Activated T-helper 2 cell treated with anti-CD3 and anti-CD28 coated beads, Interferon-gamma antibody, Interleukin-2, Interleukin-4, amounts not matched to agents 10 μg/mL and 5 μg/mL and 100 μg/mL, durations not matched to agents 14 hours and 24 hours and 36 hours (primary cell): Measurements from ENCODE around the gene STPG3. TPM values are rescaled to one million over a fixed set of nuclear protein-coding genes. Genes with fewer than 3 reads are reported as not detected.
A peak's percentile ranks its signal among the peaks of the same experiment; 100 is the strongest.

Source experiments
- DNase-seq: peaks from one replicate; pipeline ENCODE4 v3.0.0; 2021; ENCODE audit warnings: low spot score
- H3K27ac Mint-ChIP-seq: one replicate; pipeline ENCODE4 v1.8.0; 2021; ENCODE audit warnings: mixed read lengths
- H3K27me3 Mint-ChIP-seq: one replicate; pipeline ENCODE4 v1.8.0; 2021; ENCODE audit warnings: low read depth, mixed read lengths
- H3K36me3 Mint-ChIP-seq: one replicate; pipeline ENCODE4 v1.8.0; 2021; ENCODE audit warnings: low read depth, mixed read lengths
- H3K4me1 Mint-ChIP-seq: one replicate; pipeline ENCODE4 v1.8.0; 2021; ENCODE audit warnings: low read depth, mixed read lengths
- H3K4me3 Mint-ChIP-seq: one replicate; pipeline ENCODE4 v1.8.0; 2021; ENCODE audit warnings: low read depth, mild to moderate bottlenecking, moderate library complexity, mixed read lengths
- H3K9me3 Mint-ChIP-seq: one replicate; pipeline ENCODE4 v1.8.0; 2021; ENCODE audit warnings: mixed read lengths
- intact Hi-C: fragments of 100-400 bp; cut with micrococcal nuclease; formaldehyde crosslinking; loops from one replicate; pipeline ENCODE4 v1.15.1; 2023
- total RNA-seq: library from RNA; stranded (reverse); gene quantifications from 2 replicates; pipeline ENCODE4 v1.2.3, GENCODE V29; 2022

Gene STPG3
- total RNA-seq, 1 donor from 2014 or later = 0.48 TPM

- no peak overlapping the region for H3K4me3 Mint-ChIP-seq
- intact Hi-C loops = no loop called here
- DNase-seq = no peak
- peaks cover 22% of the 10 kb centered on the region for H3K36me3 Mint-ChIP-seq
- H3K9me3 Mint-ChIP-seq = no peaks in the 10 kb centered on the region
- peaks cover 11% of the 10 kb centered on the region for H3K4me1 Mint-ChIP-seq
- H3K27ac Mint-ChIP-seq = no peak overlapping the region
- H3K27me3 Mint-ChIP-seq = no peaks in the 10 kb centered on the region
Observed at GRCh38 chr9:137273611-137274320, 22.7 kb downstream of the STPG3 start.

GRCh38 chr9:137275203-137275587 lies 24.1 kb downstream of the STPG3 start:
- Mint-ChIP-seq H3K27me3 (no peaks in the 10 kb centered on the region), H3K4me1 (peaks cover 9% of the 10 kb centered on the region), H3K36me3 (peaks cover 13% of the 10 kb centered on the region), H3K27ac (peak overlapping the region; percentile 29), H3K4me3 (no peak overlapping the region), H3K9me3 (no peaks in the 10 kb centered on the region)
- intact Hi-C loops = no loop called here
- no peak for DNase-seq

DNA sequence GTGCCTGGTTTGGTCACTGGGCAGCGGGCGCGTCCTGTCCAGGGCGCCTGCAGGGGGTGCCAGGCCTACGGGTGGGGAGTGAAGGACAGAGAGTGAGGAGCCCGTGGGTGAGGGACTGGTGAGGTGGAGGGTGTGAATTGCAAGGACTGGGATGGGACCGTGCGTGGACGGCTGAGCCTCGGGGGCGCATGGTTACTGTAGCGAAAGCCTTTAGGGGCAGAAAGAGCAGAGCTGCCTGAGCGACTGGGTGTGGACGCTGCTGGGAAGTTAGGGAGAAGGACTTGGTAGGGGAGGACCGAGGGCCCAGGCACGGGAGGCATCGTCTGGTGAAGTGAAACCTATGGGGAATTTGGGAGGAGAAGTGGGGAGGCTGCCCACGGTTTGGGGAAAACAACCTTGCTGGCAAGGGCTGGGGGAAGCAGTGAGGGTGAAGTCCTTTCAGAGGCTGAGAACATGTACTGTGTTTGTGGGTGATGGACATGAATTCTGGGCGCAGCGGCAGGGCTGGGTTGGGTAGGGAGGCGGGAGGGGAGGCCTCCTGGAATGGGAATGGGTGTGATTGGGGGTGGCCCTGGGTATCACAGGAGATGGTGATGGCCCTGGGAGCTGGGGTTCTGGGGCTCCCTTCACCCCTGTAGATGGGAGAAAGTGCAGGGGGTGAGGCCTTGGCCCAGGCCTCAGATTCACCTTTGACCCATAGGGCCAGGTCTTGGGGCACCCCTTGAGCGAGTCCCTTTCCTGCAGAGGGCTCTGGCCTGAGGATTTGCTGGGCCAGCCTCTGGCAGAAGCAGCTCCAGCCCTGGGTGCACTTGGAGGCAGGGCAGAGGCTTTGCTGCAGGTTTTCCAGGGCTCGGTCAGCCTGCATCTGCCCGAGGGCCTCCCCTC lies 24.7 kb downstream of the STPG3 start:
- DNase-seq = no peak
- H3K9me3 Mint-ChIP-seq = no peaks in the 10 kb centered on the region
- H3K36me3 Mint-ChIP-seq = peaks cover 14% of the 10 kb centered on the region
- peak overlapping the region; percentile 29 for H3K27ac Mint-ChIP-seq
- peaks cover 9% of the 10 kb centered on the region for H3K4me1 Mint-ChIP-seq
- H3K27me3 Mint-ChIP-seq = no peaks in the 10 kb centered on the region
- intact Hi-C loops = no loop called here
- H3K4me3 Mint-ChIP-seq = no peak overlapping the region

GRCh38 chr9:137276473-137277328 lies 25.6 kb downstream of the STPG3 start:
- H3K9me3 Mint-ChIP-seq = no peaks in the 10 kb centered on the region
- peak overlapping the region; percentile 85 for H3K27ac Mint-ChIP-seq
- peak overlapping the region; percentile 74 for H3K4me3 Mint-ChIP-seq
- no peak for DNase-seq
- intact Hi-C loops = no loop called here
- H3K36me3 Mint-ChIP-seq = peaks cover 9% of the 10 kb centered on the region
- no peaks in the 10 kb centered on the region for H3K27me3 Mint-ChIP-seq
- peaks cover 5% of the 10 kb centered on the region for H3K4me1 Mint-ChIP-seq

DNA sequence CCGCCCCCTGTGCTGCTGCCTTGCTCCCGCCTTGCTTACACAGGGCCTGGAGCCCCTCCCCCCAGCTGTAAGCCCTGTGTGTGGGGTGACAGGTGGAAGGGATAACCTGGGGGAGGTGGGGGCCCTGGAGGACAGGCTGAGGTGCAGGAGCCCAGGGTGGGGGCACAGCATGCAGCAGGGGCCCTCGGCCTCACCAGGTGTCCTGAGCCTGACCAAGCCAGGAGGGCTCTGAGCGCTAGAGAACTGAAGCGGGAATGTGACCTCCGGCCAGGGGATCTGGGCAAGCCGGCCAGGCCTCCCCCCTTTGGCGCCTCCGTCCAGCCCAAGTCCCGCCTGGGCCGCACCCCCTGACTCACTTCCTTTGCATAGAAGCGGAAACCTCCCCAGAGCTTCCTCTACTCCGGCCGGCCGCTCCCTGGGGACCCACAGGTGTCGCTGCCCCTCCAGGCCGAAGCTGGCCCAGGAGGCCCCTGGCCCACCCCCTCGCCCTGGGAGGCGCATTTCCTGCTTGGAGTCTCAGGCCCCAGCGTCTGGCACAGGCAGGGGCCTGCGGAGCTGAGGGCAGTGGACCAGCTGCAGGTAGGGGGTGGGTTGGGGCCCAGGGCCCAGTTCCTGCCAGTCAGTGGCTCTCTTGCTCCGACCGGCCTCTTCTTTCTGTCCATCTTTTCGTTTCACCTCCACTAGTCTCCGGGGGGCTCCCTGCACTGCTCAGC lies 26.4 kb downstream of the STPG3 start, which contains the start of gene TOR4A:
Gene TOR4A (plus strand): TSS at position 398 of the 713 bp plus-strand sequence. CDS start 964 bp downstream, outside the sequence.
- peak; percentile 48 for DNase-seq
- Mint-ChIP-seq H3K4me1 (peaks cover 5% of the 10 kb centered on the region), H3K4me3 (peak within 1 kb of the TSS; percentile 89), H3K27me3 (no peaks in the 10 kb centered on the region), H3K9me3 (no peaks in the 10 kb centered on the region), H3K27ac (peak within 1 kb of the TSS; percentile 85), H3K36me3 (peaks cover 10% of the 10 kb centered on the region)
- intact Hi-C loops = no loop called here

- Mint-ChIP-seq H3K27me3 (no peaks in the 10 kb centered on the region), H3K4me3 (peak overlapping the region; percentile 89), H3K4me1 (peaks cover 8% of the 10 kb centered on the region), H3K27ac (peak overlapping the region; percentile 68), H3K9me3 (no peaks in the 10 kb centered on the region), H3K36me3 (peaks cover 12% of the 10 kb centered on the region)
- intact Hi-C loops = no loop called here
- no peak for DNase-seq
Observed at GRCh38 chr9:137278061-137278701, 27.1 kb downstream of the STPG3 start.

DNA sequence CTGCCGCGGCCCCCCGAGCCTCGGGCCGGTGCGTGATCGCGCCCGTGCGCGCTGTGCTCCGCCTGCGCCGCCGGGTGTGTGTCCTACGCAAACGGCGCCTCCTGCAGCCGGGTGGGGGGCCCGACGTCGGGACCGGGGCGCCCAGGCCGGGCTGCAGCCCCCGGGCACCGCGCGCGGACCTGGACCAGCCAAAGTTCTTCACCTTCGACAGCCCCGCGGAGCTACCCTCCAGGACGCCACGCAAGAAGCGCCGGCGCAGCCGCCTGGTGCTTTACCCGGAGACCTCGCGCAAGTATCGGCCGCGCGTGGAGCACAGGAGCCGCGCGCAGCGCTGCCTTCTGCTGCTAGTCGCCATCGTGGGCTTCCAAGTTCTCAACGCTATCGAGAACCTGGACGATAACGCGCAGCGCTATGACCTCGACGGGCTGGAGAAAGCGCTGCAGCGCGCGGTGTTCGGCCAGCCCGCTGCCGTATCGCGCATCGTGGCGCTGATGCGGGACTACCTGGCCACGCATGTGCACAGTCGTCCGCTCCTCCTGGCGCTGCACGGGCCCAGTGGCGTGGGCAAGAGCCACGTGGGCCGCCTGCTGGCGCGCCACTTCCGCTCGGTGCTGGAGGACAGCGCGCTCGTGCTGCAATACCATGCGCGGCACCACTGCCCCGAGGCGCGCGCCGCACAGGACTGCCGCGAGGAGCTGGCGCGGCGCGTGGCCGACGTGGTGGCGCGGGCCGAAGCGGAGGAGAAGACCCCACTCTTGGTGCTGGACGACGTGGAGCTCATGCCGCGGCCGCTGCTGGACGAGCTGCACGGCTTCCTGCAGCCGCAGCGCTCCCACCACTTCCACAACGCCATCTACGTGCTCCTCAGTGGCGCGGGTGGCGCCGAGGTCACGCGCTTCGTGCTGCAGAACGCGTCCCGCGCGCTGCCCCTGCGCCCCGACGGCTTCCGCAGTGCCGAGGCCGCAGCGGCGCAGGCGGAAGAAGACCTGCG lies 27.9 kb downstream of the STPG3 start:
- no peak for DNase-seq
- Mint-ChIP-seq H3K4me1 (peaks cover 8% of the 10 kb centered on the region), H3K9me3 (no peaks in the 10 kb centered on the region), H3K27me3 (no peaks in the 10 kb centered on the region), H3K4me3 (no peak overlapping the region), H3K36me3 (peaks cover 10% of the 10 kb centered on the region), H3K27ac (no peak overlapping the region)
- intact Hi-C loops = no loop called here

GRCh38 chr9:137279741-137280473 lies 28.8 kb downstream of the STPG3 start:
- H3K27ac Mint-ChIP-seq = no peak overlapping the region
- H3K27me3 Mint-ChIP-seq = no peaks in the 10 kb centered on the region
- peaks cover 8% of the 10 kb centered on the region for H3K4me1 Mint-ChIP-seq
- H3K4me3 Mint-ChIP-seq = peak overlapping the region; percentile 8
- no peaks in the 10 kb centered on the region for H3K9me3 Mint-ChIP-seq
- no peak for DNase-seq
- intact Hi-C loops = no loop called here
- H3K36me3 Mint-ChIP-seq = peaks cover 10% of the 10 kb centered on the region

DNA sequence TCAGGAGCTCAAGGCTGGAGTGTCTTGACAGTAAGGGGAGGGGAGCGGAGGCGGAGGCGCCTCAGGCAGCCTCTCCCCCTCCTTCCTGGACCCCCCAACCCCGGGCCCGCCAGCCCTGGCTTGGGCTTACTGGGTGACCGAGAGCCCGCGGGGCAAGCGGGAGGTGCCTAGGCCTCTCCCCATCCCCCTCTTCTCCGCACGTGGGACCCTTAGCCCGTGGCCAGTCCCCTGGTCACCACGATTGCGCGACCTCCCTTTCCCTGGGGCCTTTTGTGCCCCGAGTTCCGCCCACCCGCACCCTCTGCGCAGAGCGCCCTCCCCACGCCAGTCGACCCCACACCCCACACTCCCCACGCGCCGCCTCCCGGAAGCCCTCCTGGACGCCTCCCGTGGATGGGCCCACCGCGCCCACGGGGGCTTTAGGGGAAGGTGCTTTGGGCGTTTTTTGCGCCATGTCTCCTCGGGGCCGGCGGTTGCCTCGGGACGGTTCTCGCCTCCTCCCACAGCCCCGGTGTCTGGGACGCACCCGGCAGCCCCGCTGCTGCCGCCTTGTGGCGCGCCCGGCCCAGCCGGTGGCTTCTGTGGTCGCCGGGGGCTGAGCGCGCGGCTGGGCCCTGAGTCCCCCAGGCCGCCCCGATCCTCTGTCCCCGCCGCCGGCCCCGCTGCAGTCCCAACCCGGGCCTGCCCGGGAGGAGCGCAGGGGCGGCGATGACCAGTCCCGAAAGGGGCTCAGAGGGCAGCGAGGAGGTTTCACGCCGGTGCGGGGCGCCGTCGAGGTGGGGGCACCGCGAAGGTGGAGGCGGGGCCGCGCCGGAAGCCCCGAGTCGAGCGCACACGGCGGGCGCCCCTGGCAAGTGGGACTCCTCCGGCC lies 29.6 kb downstream of the STPG3 start:
- intact Hi-C loops = no loop called here
- Mint-ChIP-seq H3K36me3 (peaks cover 10% of the 10 kb centered on the region), H3K4me1 (peaks cover 8% of the 10 kb centered on the region), H3K27me3 (no peaks in the 10 kb centered on the region), H3K9me3 (no peaks in the 10 kb centered on the region), H3K27ac (no peak overlapping the region), H3K4me3 (no peak overlapping the region)
- no peak for DNase-seq
